Activated CD4-positive, CD25-positive, alpha-beta regulatory T cell treated with anti-CD3 and anti-CD28 coated beads, Interleukin-2, amount 50 U/mL, for 16 hours (primary cell): ENCODE measurements around the gene EVPL.
"Not testable (repeated sequence)": the region's sequence is repeated elsewhere in the genome, so short reads cannot be mapped to it uniquely, and the experiment has no call there.

ENCODE experiments used
- DNase-seq: peaks from one replicate; pipeline ENCODE4 v3.0.0-alpha.2; 2020; ENCODE audit warnings: low read depth, low spot score

The EVPL gene

GRCh38 chr17:75996665-75997590, 30.2 kb downstream of the EVPL start:
- DNase-seq = no peak

- DNase-seq = no peak
Observed at GRCh38 chr17:75995385-75995925, 31.7 kb downstream of the EVPL start.

DNA sequence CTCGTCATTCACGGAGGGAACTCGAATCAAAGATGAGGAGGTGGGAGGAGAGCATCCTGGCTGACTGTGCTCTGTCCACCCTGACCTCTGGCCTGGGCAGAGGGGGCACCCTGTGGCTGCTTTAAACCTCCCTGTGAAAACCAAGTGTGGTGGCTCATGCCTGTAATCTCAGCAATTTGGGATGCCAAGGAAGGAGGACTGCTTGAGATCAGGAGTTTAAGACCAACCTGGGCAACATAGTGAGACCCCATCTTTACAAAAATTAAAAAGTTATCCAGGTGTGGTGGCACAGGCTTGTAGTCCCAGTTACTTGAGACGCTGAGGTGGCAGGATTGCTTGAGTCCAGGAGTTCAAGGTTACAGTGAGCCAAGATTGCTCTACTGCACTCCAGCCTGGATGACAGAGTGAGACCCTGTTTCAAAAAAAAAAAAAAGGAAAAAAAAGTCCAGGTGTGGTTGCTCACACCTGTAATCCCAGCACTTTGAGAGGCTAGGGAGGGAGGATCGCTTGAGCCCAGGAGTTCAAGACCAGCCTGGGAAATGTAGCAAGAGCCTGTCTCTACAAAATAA, 32.2 kb downstream of the EVPL start:
- no peak for DNase-seq

GRCh38 chr17:75991396-75991795, 35.7 kb downstream of the EVPL start:
- no peak for DNase-seq

- no peak for DNase-seq
Observed at GRCh38 chr17:75987041-75987440, 40.1 kb downstream of the EVPL start.

DNA sequence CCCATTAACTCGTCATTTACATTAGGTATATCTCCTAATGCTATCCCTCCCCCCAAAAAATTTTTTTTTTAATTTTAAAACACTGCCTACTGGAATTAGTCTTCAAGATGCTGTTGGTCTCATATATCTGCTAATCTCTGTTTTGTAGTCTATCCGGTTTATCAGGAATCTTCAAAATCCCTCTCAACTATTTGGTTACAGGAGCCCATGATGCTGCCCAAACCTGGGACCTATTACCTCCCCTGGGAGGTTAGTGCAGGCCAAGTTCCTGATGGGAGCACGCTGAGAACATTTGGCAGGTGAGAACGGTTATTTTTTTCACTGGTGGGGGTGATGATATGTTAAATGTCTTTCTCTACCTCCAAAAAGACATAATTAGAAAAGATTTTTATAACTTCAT, 41.1 kb downstream of the EVPL start:
- DNase-seq = no peak

GRCh38 chr17:75983501-75984181, 43.5 kb downstream of the EVPL start:
- DNase-seq = no peak

GRCh38 chr17:75981019-75981615, 46.0 kb downstream of the EVPL start:
- no peak for DNase-seq

DNA sequence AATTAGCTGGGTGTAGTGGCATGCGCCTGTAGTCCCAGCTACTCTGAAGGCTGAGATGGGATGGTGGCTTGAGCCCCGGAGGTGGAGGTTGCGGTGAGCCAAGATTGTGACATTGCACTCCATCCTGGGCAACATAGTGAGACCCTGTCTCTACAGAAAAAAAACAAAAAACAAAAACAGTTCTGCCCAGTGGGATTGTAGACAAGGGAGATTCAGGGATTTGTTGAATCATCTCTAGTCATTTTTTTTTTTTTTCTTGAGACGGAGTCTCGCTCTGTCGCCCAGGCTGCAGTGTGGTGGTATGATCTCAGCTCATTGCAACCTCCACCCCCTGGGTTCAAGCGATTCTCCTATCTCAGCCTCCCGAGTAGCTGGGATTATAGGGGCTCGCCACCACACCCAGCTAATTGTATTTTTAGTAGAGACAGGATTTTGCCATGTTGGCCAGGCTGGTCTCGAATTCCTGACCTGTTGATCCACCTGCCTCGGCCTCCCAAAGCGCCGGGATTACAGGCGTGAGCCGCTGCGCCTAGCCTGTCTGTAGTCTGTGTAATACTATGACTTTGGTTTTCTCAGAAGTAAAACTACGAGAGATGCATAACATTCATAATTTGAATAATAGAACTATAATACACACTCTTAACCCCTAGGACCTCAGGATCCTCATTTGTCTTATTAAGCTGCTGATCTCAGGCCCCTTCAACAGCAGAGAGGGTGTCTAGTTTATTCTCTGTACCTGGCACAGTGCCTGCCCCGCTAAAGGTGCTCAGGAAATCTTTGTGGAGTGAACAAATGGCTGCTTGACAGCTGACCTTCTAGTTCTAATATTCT, 46.7 kb downstream of the EVPL start:
- no peak for DNase-seq

- no peak for DNase-seq
Observed at GRCh38 chr17:75979705-75980187, 47.4 kb downstream of the EVPL start.

DNA sequence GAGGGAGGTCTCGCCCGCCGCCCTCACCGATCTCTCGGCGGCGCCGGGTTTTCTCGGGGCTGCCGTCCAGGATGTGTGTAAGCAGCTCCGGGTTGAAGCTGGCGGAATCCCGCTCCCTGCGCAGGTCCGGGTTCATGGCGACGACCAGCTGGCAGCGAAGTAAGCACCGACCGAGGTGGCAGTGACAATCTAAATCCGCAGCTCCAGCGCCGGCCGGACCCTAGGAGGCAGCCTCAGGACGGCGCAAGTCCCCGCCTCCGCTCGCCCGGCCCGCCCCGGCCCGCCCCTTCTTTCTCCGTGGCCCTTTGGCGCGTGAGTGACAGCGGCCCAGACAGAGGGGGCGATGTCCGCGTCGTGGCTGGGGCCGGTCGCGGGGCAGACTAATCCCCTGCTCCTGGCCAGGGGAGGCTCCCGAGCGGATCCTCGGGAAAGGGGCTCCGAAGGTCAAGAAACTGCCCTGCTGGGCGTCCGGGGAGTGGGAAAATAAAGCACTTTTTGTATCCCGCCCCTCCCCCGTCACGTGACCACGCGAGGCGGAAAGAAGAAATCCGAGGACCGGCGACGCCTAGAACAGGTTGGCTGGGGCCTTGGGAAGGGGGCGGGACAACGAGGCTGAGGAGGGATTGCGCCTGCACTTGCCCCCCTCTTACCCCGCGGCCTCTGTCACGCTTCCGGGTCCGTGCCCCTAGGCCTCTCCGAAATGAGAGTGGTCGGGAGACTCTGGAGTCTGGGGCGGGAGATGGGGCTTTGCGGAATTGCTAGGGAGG, 48.0 kb downstream of the EVPL start, which contains the start of the genes ACOX1 and TEN1:
TSS of gene ACOX1 (minus strand) at position 229 of the 767 bp plus-strand sequence. CDS start at position 136, 93 bp downstream.
TSS of gene TEN1 (plus strand) at position 303 of the 767 bp plus-strand sequence. CDS start 6,953 bp downstream, outside the sequence.
- DNase-seq = peak; percentile 88

DNA sequence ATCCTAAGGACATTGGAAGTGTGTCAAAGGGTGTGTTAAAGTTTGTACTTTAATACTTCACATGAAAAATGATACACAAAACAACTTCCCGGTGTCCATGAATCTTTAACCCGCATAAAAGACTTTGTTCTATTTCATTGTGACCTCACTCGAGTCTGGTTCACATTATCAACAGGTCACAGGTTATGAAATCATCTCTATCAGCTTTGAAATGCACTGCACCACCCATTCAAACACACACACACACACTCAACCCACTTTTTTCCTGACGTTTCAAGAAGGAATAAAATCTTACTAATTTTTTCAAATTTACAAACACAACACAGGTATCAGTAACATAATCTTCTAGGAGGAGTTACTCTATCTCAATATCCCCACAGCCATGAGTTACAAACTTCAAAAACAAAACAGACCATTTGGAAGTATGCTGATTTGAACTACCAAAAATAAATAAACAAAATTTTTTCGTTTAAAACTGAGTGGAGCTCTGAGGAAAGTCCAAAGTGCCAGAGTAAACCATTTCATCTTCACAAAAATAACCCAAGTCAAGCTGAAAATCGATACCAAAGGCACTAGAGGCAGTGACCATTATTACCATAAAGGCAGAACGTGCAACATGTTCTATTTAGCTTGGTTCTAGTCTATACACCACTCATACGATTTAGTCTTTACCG, 50.8 kb downstream of the EVPL start:
- no peak for DNase-seq

- DNase-seq = no peak
Observed at GRCh38 chr17:75975757-75976174, 51.3 kb downstream of the EVPL start.

DNA sequence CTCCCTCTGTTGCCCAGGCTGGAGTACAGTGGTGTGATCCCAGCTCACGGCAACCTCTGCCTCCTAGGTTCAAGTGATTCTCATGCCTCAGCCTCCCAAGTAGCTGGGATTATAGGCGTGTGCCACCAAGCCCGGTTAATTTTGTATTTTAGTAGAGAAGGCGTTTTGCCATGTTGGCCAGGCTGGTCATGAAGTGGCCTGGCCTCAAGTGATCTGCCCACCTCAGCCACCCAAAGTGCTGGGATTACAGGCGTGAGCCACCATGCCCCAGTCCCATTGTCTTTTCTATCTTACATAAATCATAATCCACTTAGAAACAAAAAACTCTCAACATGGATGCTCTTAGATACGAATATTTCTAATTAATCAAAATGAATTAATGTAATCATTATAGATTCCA, 51.9 kb downstream of the EVPL start:
- DNase-seq = not testable (repeated sequence)

DNA sequence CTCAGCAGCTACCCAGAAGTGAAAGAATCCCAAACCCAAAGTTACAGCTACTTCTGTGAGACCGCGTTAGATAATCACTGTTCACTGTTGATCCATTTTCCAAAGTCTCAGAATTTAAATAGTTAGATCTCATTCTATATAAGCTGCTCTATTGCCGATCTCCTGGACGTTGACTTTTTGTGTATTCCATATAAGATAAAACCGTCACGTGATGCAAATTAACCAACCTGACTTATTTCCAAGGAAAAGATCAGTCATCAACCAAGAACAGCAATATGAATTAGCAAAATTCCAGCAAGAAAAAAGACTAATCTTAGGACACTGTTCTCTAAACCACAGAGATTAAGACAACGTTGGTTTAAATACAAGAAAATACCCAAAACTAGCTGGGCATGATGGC, 56.5 kb downstream of the EVPL start:
- DNase-seq = no peak

DNA sequence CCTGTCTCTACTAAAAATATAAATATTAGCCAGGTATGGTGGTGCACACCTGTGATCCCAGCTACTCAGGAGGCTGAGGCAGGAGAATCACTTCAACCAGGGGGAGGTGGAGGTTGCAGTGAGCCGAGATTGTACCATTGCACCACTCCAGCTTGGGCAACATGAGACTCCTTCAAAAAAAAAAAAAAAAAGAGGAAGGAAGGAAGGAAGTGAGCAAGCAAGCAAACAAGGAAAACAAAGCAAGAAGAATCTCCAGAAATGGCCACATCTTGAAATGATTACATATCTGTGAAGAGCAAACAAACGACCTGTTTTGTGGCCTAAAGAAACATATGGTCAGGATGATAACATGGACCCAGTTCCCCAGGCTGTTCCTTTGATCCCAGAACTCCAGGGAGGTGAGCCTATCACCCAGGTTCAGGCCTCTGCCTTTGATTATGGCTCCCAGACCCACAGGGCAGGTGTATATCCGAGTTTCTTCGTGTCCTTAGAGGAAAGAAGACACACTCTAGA, 57.0 kb downstream of the EVPL start:
- DNase-seq = no peak

DNA sequence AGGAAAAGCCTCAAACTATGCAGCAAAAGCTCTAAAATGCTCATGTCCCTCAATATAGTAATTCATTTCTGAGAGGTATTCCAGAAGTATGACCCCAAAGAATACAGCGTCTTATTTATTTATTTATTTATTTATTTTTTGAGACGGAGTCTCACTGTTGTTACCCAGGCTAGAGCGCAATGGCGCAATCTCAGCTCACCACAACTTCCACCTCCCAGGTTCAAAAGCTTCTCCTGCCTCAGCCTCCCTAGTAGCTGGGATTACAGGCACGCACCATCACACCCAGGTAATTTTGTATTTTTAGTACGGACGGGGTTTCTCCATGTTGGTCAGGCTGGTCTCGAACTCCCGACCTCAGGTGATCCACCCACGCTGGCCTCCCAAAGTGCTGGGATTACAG, 58.1 kb downstream of the EVPL start:
- DNase-seq = not testable (repeated sequence)

DNA sequence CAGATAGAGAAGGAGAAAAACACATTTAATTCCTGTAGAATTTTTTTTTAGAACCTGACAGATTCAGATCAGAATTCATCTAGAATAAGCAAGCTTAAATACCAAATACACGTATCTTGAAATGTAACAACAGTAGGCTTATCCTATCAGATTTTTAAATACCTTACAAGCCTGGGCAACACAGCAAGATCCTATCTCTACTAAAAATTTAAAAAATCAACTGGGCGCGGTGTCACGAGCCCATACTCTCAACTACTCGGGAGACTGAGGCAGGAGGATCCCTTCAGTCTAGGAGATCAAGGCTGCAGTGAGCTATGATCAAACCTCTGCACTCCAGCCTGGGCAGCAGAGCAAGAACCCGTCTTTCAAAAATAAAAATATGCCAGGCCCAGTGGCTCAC, 61.6 kb downstream of the EVPL start:
- DNase-seq = no peak
